Mucosa of rectum (tissue), 2 donors: ENCODE measurements around the gene CCNY.

Experiments used
- H3K27ac ChIP-seq, 2 donors: one replicate each; pipeline ENCODE4 v1.7.0; 2013; ENCODE audit warnings: inconsistent platforms in 2 of 2, low read depth in 2 of 2, low read length in 2 of 2
- H3K27me3 ChIP-seq, 2 donors: one replicate each; pipeline ENCODE4 v1.7.0; 2013; ENCODE audit warnings: low read length in 2 of 2; ENCODE audit not compliant: control insufficient read depth in 2 of 2, insufficient read depth in 2 of 2
- H3K36me3 ChIP-seq, 2 donors: one replicate each; pipeline ENCODE4 v1.7.0; 2013; ENCODE audit warnings: low read length in 2 of 2; ENCODE audit not compliant: control insufficient read depth in 2 of 2, insufficient read depth in 2 of 2
- H3K4me1 ChIP-seq, 2 donors: one replicate each; pipeline ENCODE4 v1.7.0; 2013; ENCODE audit warnings: low read length in 2 of 2, mild to moderate bottlenecking in 1 of 2; ENCODE audit not compliant: control insufficient read depth in 2 of 2, insufficient read depth in 2 of 2
- H3K4me3 ChIP-seq, 2 donors: one replicate each; pipeline ENCODE4 v1.7.0; 2013; ENCODE audit warnings: low read length in 2 of 2
- H3K9ac ChIP-seq, 2 donors: one replicate each; pipeline ENCODE4 v1.7.0; 2013; ENCODE audit warnings: low read length in 2 of 2, low read depth in 1 of 2, mild to moderate bottlenecking in 1 of 2
- H3K9me3 ChIP-seq, 2 donors: one replicate each; pipeline ENCODE4 v1.7.0; 2013; ENCODE audit warnings: low read length in 2 of 2; ENCODE audit not compliant: control insufficient read depth in 2 of 2
- donor health status: healthy.
- donor health status: Normal muscosa, but diverticular disease.

CCNY gene

GRCh38 chr10:35459449-35459847, 123.1 kb downstream of the CCNY start:
- Histone ChIP-seq H3K9me3 (no peaks in the 10 kb centered on the region), H3K4me3 (no peak overlapping the region), H3K27ac (no peak overlapping the region), H3K36me3 (no peaks in the 10 kb centered on the region), H3K9ac (no peak overlapping the region), H3K27me3 (no peaks in the 10 kb centered on the region), H3K4me1 (peaks cover 4 to 9% of the 10 kb centered on the region in 2 donors)

- Histone ChIP-seq H3K4me3 (no peak overlapping the region), H3K27ac (no peak overlapping the region), H3K36me3 (no peaks in the 10 kb centered on the region), H3K27me3 (no peaks in the 10 kb centered on the region), H3K4me1 (peaks cover 4 to 9% of the 10 kb centered on the region in 2 donors), H3K9me3 (no peaks in the 10 kb centered on the region), H3K9ac (no peak overlapping the region)
Observed at GRCh38 chr10:35460852-35461460, 124.6 kb downstream of the CCNY start.

GRCh38 chr10:35462491-35462934, 126.2 kb downstream of the CCNY start:
- no peaks in the 10 kb centered on the region for H3K27me3 ChIP-seq
- no peaks in the 10 kb centered on the region for H3K36me3 ChIP-seq
- no peak overlapping the region for H3K27ac ChIP-seq
- peaks cover 4 to 9% of the 10 kb centered on the region in 2 donors for H3K4me1 ChIP-seq
- no peaks in the 10 kb centered on the region for H3K9me3 ChIP-seq
- H3K9ac ChIP-seq: no peak overlapping the region
- H3K4me3 ChIP-seq: no peak overlapping the region

GRCh38 chr10:35463105-35463867, 127.0 kb downstream of the CCNY start:
- H3K9ac ChIP-seq: no peak overlapping the region
- H3K27ac ChIP-seq: no peak overlapping the region

GRCh38 chr10:35463878-35464277, 127.6 kb downstream of the CCNY start:
- no peaks in the 10 kb centered on the region for H3K36me3 ChIP-seq
- H3K9ac ChIP-seq: no peak overlapping the region
- H3K27ac ChIP-seq: no peak overlapping the region
- H3K4me3 ChIP-seq: no peak overlapping the region
- H3K27me3 ChIP-seq: no peaks in the 10 kb centered on the region
- H3K4me1 ChIP-seq: peaks cover 4 to 9% of the 10 kb centered on the region in 2 donors
- no peaks in the 10 kb centered on the region for H3K9me3 ChIP-seq

More at GRCh38 chr10:35463105-35463867, 127.0 kb downstream of the CCNY start:
- H3K36me3 ChIP-seq: no peaks in the 10 kb centered on the region
- no peaks in the 10 kb centered on the region for H3K9me3 ChIP-seq
- no peak overlapping the region for H3K4me3 ChIP-seq
- H3K27me3 ChIP-seq: no peaks in the 10 kb centered on the region
- H3K4me1 ChIP-seq: peaks cover 4 to 9% of the 10 kb centered on the region in 2 donors

- Histone ChIP-seq H3K4me3 (no peak overlapping the region), H3K4me1 (peaks cover 4 to 9% of the 10 kb centered on the region in 2 donors), H3K27ac (no peak overlapping the region)
Observed at GRCh38 chr10:35464825-35465456, 128.6 kb downstream of the CCNY start.

GRCh38 chr10:35465673-35466072, 129.4 kb downstream of the CCNY start:
- Histone ChIP-seq H3K36me3 (no peaks in the 10 kb centered on the region), H3K4me1 (peaks cover 4 to 9% of the 10 kb centered on the region in 2 donors), H3K4me3 (no peak overlapping the region), H3K9ac (no peak overlapping the region), H3K9me3 (no peaks in the 10 kb centered on the region), H3K27ac (no peak overlapping the region), H3K27me3 (no peaks in the 10 kb centered on the region)

More at GRCh38 chr10:35464825-35465456, 128.6 kb downstream of the CCNY start:
- Histone ChIP-seq H3K9ac (no peak overlapping the region), H3K36me3 (no peaks in the 10 kb centered on the region), H3K9me3 (no peaks in the 10 kb centered on the region), H3K27me3 (no peaks in the 10 kb centered on the region)

GRCh38 chr10:35466170-35466569, 129.9 kb downstream of the CCNY start:
- Histone ChIP-seq H3K36me3 (no peaks in the 10 kb centered on the region), H3K27ac (no peak overlapping the region), H3K4me3 (no peak overlapping the region), H3K4me1 (peaks cover 4 to 9% of the 10 kb centered on the region in 2 donors), H3K9me3 (no peaks in the 10 kb centered on the region), H3K27me3 (no peaks in the 10 kb centered on the region), H3K9ac (no peak overlapping the region)

GRCh38 chr10:35466661-35467060, 130.4 kb downstream of the CCNY start:
- Histone ChIP-seq H3K9me3 (no peaks in the 10 kb centered on the region), H3K9ac (no peak overlapping the region), H3K36me3 (no peaks in the 10 kb centered on the region), H3K4me1 (peaks cover 4 to 9% of the 10 kb centered on the region in 2 donors), H3K27me3 (no peaks in the 10 kb centered on the region), H3K4me3 (no peak overlapping the region), H3K27ac (no peak overlapping the region)

GRCh38 chr10:35467186-35467585, 130.9 kb downstream of the CCNY start:
- Histone ChIP-seq H3K27me3 (no peaks in the 10 kb centered on the region), H3K9ac (no peak overlapping the region), H3K36me3 (no peaks in the 10 kb centered on the region), H3K4me1 (peaks cover 4 to 9% of the 10 kb centered on the region in 2 donors), H3K9me3 (no peaks in the 10 kb centered on the region), H3K4me3 (no peak overlapping the region), H3K27ac (no peak overlapping the region)
